Nephron progenitor cell (in vitro differentiated cells): Measurements from ENCODE around the gene SNTG2.

ENCODE experiments used
- DNase-seq: peaks from one replicate; pipeline ENCODE4 v3.0.0; 2021
- H3K27ac Mint-ChIP-seq: 2 replicates; pipeline ENCODE4 v1.8.0; 2021; ENCODE audit warnings: mild to moderate bottlenecking, moderate library complexity, mixed read lengths
- H3K27me3 Mint-ChIP-seq: 2 replicates; pipeline ENCODE4 v1.8.0; 2021; ENCODE audit warnings: mild to moderate bottlenecking, low read depth, mixed read lengths; ENCODE audit not compliant: poor library complexity
- H3K36me3 Mint-ChIP-seq: 2 replicates; pipeline ENCODE4 v1.8.0; 2021; ENCODE audit warnings: low read depth, mixed read lengths
- H3K4me1 Mint-ChIP-seq: 2 replicates; pipeline ENCODE4 v1.8.0; 2021; ENCODE audit warnings: mixed read lengths
- H3K4me3 Mint-ChIP-seq: 2 replicates; pipeline ENCODE4 v1.8.0; 2021; ENCODE audit warnings: mild to moderate bottlenecking, moderate library complexity, mixed read lengths
- H3K9me3 Mint-ChIP-seq: 2 replicates; pipeline ENCODE4 v1.8.0; 2021; ENCODE audit warnings: mild to moderate bottlenecking, moderate library complexity, mixed read lengths
- TF ChIP-seq, protein P1 (sequence below): fragments of 200-600 bp; sonication (generic); IDR thresholded peaks from 2 replicates; pipeline ENCODE4 v1.5.0; 2021; ENCODE audit warnings: antibody characterized with exemption

Gene SNTG2

DNA sequence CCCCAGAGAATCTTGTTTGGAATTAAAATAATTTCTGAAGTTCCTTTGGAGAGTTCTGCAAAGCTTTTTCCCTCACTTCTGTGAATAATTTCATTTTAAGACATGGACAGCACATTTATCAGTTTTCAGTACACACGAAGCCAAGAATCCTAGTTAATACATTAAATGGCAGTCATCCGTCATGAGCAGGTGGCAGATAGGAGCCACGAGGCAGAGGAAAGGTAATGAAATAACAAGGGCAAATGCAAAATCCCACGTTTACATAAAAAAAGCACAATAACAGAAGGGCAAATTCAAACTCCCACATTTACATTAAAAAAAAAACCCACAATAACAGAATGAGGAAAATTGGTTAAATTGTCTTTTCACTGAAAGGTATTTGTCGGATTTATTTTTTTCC, 25.9 kb upstream of the SNTG2 start:
- H3K9me3 Mint-ChIP-seq = peaks cover 17% of the 10 kb centered on the region
- peaks cover 10% of the 10 kb centered on the region for H3K36me3 Mint-ChIP-seq

DNA sequence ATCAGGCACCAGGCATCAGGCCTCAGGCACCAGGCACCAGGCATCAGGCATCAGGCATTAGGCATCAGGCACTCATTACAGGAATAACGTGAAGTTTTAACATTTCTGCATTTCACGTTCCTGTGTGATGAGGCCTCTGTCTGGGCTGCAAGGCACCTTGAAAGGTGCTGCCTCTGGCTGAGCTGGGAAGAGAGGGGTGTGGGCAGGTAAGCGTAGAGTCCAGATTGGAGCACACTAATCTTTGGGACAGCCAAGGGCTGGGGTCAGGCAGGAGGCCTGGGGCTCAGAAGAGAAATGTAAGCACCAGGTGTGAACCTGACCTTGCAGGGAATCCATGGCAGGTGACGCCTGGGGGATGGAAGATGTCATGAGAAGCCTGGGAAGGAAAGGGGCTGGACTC, 25.3 kb upstream of the SNTG2 start:
- Mint-ChIP-seq H3K27me3 (peaks cover 32% of the 10 kb centered on the region), H3K4me1 (peaks cover 6% of the 10 kb centered on the region), H3K36me3 (peaks cover 10% of the 10 kb centered on the region), H3K27ac (no peak overlapping the region), H3K4me3 (no peak overlapping the region), H3K9me3 (peaks cover 17% of the 10 kb centered on the region)
- TF ChIP-seq, protein P1, sequence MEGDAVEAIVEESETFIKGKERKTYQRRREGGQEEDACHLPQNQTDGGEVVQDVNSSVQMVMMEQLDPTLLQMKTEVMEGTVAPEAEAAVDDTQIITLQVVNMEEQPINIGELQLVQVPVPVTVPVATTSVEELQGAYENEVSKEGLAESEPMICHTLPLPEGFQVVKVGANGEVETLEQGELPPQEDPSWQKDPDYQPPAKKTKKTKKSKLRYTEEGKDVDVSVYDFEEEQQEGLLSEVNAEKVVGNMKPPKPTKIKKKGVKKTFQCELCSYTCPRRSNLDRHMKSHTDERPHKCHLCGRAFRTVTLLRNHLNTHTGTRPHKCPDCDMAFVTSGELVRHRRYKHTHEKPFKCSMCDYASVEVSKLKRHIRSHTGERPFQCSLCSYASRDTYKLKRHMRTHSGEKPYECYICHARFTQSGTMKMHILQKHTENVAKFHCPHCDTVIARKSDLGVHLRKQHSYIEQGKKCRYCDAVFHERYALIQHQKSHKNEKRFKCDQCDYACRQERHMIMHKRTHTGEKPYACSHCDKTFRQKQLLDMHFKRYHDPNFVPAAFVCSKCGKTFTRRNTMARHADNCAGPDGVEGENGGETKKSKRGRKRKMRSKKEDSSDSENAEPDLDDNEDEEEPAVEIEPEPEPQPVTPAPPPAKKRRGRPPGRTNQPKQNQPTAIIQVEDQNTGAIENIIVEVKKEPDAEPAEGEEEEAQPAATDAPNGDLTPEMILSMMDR = no peak
- DNase-seq = no peak

More for the DNA sequence above, 25.9 kb upstream of the SNTG2 start:
- H3K4me3 Mint-ChIP-seq = no peak overlapping the region
- peaks cover under 1% of the 10 kb centered on the region for H3K4me1 Mint-ChIP-seq
- peaks cover 32% of the 10 kb centered on the region for H3K27me3 Mint-ChIP-seq
- no peak for DNase-seq
- no peak overlapping the region for H3K27ac Mint-ChIP-seq
- TF ChIP-seq, protein P1 = no peak

DNA sequence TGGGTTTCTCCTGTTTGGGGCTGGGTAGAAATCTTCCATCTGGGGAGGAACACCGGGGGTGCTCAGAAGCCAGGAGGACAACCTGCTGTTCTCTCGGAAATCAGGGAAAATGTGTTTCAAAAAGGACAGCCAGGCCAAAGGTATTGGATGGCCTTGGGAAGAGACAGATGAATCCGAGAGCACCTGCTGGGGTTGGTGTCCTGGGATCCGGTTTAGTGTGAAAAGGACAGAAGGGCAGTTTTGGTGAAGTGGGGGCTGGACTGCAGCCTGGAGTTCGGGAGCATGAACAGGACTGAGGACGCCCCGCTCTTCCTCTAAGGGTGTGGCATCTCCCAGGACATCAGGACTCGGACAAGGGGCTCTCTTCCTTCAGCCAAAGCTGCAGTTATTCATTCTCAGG, 24.9 kb upstream of the SNTG2 start:
- peaks cover 6% of the 10 kb centered on the region for H3K4me1 Mint-ChIP-seq
- H3K36me3 Mint-ChIP-seq = peaks cover 10% of the 10 kb centered on the region
- H3K27ac Mint-ChIP-seq = no peak overlapping the region
- no peak for DNase-seq
- TF ChIP-seq, protein P1 = no peak
- peaks cover 17% of the 10 kb centered on the region for H3K9me3 Mint-ChIP-seq
- H3K27me3 Mint-ChIP-seq = peaks cover 32% of the 10 kb centered on the region
- H3K4me3 Mint-ChIP-seq = no peak overlapping the region

DNA sequence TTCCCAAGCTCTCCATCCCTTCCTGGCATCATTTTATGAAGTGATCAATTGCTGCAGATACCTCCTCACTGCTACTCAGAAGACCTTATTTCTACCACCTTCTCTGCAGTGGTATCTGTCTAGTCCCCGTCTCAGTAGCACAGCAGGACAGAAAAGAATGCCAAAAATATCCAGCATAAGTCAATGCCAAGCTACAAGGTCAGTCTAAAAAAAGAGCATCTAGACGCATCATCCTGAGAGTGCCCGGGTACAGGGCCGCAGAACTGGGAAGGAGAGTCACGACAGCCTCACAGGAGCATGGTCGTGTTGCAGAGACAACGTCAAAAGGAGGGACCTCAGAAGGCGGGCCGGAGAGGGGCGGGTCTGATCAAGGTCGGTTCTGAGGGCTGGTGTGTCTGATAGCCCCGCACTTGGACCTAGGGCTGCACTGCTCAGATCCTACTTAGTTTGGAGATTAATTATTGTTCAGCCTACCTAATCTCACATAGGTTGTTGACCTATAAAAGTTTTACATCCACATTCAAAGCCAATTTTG, 24.3 kb upstream of the SNTG2 start:
- no peak for DNase-seq
- Mint-ChIP-seq H3K27me3 (peaks cover 32% of the 10 kb centered on the region), H3K9me3 (peaks cover 17% of the 10 kb centered on the region), H3K27ac (no peak overlapping the region), H3K4me1 (peaks cover 6% of the 10 kb centered on the region), H3K4me3 (no peak overlapping the region), H3K36me3 (peaks cover 10% of the 10 kb centered on the region)
- TF ChIP-seq, protein P1 = no peak

DNA sequence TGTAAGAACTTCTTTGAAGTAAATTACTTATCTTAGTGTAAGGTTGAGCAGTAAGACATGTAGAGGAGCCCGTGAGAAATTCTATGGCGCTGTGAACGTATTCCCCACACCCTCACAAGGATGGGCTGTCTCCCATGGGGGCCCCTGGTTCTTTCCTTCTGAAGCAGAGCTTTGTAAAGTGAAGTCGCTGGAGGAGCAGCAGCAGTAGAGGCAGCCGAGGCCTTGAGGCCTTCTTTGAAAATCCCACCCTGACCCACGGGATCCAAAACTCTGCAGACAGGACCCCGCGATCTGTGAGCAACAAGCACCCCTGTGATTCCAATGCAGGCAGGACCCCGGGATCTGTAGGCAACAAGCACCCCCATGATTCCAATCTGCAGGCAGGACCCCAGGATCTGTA, 23.8 kb upstream of the SNTG2 start:
- TF ChIP-seq, protein P1 = no peak
- no peak for DNase-seq
- Mint-ChIP-seq H3K36me3 (peaks cover 10% of the 10 kb centered on the region), H3K27ac (no peak overlapping the region), H3K4me1 (peaks cover 6% of the 10 kb centered on the region), H3K27me3 (peaks cover 29% of the 10 kb centered on the region), H3K4me3 (no peak overlapping the region), H3K9me3 (peaks cover 17% of the 10 kb centered on the region)

DNA sequence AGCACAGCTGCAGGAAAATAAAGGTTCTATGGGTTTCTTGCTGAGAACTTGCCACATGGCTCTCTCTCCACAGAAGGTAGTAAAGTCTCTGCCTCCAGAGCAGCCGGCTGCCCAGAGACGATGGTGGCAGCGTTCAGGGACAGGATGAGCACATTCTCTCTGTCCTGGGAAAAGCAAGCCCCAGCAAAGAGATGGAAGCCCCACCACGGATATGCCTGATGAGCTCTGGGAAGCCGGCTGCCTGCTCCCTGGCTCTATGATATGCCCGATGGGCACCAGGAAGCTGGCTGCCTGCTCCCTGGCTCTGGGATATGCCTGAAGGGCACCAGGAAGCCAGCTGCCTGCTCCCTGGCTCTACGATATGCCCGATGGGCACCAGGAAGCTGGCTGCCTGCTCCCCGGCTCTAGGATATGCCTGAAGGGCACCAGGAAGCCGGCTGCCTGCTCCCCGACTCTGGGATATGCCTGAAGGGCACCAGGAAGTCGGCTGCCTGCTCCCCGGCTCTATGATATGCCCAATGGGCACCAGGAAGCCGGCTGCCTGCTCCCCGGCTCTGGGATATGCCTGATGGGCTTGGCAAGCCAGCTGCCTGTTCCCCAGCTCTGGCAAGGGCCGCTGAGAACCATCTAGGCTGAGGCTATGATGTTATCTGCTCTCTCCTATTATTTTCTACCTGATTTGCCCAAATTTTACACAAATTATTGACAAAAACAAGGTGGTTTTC, 21.5 kb upstream of the SNTG2 start:
- peaks cover 27% of the 10 kb centered on the region for H3K27me3 Mint-ChIP-seq
- H3K4me3 Mint-ChIP-seq = no peak overlapping the region
- no peak for DNase-seq
- H3K9me3 Mint-ChIP-seq = peaks cover 20% of the 10 kb centered on the region
- no peak overlapping the region for H3K27ac Mint-ChIP-seq
- TF ChIP-seq, protein P1 = no peak
- H3K36me3 Mint-ChIP-seq = peaks cover 10% of the 10 kb centered on the region
- peaks cover 14% of the 10 kb centered on the region for H3K4me1 Mint-ChIP-seq
